HG03060 (cell line): ENCODE data around the gene NQO2.

Experiments
- ATAC-seq: cut with Tn5 transposase; IDR thresholded peaks from one replicate; pipeline ENCODE4 v1.9.1; 2021; ENCODE audit warnings: low read depth, moderate number of reproducible peaks; ENCODE audit not compliant: unreplicated experiment

NQO2 gene, protein sequence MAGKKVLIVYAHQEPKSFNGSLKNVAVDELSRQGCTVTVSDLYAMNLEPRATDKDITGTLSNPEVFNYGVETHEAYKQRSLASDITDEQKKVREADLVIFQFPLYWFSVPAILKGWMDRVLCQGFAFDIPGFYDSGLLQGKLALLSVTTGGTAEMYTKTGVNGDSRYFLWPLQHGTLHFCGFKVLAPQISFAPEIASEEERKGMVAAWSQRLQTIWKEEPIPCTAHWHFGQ

DNA sequence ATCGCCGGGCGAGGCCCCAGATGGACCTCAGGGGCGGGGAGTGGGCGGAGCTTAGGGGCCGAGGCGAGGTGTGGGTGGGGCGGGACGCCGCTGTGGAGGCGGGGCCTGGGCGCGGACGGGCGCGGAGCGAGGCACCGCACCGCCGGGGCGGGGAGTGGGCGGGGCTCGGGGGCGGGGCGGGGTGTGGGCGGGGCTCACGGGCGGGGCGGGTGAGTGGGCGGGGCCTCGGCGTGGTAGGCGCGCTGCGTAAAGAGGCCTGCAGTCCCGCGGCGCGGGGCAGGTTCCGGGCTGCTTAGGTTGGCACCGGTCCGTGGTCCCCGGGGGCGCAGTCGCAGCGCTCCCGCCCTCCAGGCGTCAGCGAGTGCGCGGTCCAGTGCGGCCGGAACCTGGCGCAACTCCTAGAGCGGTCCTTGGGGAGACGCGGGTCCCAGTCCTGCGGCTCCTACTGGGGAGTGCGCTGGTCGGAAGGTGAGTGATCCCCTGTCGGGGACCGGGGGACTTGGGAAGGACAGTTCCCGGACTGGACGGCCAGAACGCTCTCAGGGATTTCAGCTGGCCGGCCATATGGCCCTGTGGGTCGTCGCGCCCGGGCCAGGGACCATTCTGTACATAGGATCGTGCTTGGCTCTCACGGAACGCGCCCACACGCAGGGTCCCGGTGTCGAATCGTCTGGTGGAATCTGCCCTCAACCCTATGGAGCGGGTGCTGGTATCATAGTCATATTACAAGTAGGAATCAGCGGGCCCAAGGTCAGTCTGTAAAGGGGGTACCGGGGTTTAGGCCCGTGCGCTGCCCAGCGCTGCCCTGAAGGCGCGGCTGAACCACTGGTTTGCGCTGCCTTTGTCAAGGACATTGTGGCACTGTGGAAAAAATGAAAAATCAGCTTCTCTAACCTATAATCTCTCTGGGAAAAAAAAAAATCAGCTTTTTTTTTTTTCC is at the start of gene NQO2:
Gene NQO2, plus strand, starts transcription at position 277 of the 940 bp plus-strand sequence. CDS start 6,659 bp downstream, outside the sequence.
- ATAC-seq, result no peak

DNA sequence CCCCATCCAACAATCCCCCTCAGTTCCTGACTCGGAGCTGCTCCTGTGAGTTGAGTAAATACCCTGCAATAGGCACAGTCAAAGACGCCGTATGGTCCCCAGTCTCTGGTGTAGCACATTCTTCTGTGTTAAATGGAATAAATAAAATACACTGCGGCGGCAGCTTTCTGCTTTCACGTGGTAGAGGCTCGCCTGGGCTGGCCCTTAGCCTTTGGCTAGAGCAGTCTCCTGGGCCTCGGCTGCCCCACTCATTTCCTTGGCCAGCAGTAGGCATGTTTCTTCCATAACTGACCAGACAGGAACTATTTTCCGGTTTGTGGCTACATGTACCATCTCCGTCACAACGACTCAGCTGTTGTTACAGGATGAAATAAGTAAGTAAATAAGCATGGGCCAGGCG is 49.0 kb upstream of the NQO2 start:
- no peak for ATAC-seq

GRCh38 chr6:2951728-2952127 is 48.0 kb upstream of the NQO2 start:
- ATAC-seq, result no peak

DNA sequence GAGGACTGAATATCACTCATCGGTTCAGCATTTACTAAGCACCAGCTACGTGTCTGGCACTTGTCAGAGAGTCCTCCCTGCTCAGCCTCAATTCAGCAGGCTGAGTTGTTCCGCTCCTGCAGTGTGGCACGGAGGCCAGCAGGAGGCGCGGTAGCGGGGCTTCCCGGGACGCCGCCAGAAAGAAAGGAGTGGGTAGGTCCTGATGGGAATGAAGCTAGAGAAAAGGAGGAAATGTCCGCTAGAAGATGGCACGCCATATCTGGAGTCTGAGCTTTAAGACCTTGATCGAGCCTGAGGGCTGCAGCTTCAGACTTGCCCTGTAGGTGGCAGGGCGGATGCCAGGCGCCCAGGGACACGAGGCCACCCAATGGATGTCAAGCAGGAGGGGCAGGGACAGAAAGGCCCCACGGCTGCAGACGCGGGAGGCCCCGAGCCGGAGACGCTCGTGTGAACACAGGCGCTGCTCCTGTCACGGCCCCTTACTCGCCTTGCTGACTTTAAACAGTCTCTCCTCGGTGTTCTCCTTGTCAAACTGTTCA is 47.1 kb upstream of the NQO2 start:
- no peak for ATAC-seq

- ATAC-seq, result no peak
Observed at GRCh38 chr6:2953098-2953497, 46.6 kb upstream of the NQO2 start.

DNA sequence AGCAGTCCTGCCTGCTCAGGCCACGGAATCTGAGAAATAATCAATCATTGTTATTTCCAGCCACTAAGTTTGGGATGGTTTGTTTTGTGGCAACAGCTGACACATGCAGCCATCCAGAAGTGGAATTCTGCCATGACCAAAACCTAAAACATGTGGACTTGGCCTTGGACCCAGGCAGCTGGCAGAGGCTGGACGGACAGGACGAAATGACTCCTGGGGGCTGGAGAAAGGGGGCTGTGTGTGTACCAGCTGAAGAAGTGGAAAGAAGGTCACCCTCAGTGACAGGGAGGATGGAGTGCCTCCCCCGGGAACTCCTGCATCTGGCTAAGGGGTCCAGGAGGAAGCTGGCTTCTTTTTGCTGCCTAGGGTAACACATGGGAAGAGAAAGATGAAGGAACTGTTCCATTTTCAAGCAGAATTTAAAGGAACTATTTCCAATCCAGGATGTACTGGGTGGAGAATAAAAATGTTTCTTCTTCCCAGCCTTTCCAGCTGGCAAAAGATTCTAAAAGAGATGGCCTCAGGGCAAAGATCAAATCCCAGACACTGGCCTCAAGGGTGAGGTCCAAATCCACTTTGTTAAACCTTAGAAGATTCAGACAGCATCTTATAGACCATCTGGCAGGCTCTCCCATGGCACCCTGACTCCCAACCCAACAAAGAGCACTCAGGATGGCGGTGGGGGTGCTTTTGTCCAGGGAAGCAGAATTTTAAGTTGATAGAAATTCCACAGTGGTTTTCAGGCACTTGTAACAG is 42.6 kb upstream of the NQO2 start:
- no peak for ATAC-seq

DNA sequence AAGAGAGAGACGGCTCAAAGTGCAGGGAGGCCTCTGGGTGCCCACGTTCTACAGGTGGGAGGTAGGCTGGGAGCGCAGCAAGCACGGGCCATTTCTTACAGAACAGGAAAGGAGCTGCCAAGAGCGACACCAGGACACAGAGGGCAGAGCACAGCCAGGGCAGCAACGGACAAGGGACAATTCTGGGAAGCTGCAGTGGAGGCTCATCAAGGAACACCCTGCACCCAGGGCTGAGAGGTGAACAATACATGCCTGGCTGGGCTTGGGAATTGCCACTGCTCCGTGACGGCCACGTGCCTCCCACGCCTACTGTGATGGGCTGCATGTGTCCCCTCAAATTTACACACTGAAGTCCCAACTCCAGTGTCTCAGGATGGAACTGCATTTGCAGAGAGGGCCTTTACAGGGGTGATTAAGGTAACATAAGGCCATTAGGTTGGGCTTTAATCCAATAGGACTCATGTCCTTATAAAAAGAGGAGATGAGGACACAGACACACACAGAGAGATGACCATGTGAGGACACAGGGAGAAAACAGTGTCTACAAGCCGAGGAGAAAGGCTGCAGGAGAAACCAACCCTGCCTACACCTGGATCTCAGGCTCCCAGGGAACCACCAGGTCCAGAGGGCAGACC is 41.9 kb upstream of the NQO2 start:
- ATAC-seq, result no peak

GRCh38 chr6:2958331-2958711 is 41.4 kb upstream of the NQO2 start:
- ATAC-seq, result no peak

GRCh38 chr6:2958776-2959175 is 40.9 kb upstream of the NQO2 start:
- ATAC-seq, result no peak

GRCh38 chr6:2959909-2960719 is 39.6 kb upstream of the NQO2 start:
- no peak for ATAC-seq

GRCh38 chr6:2960935-2961334 is 38.8 kb upstream of the NQO2 start:
- ATAC-seq, result no peak

- no peak for ATAC-seq
Observed at GRCh38 chr6:2961506-2961905, 38.2 kb upstream of the NQO2 start.

DNA sequence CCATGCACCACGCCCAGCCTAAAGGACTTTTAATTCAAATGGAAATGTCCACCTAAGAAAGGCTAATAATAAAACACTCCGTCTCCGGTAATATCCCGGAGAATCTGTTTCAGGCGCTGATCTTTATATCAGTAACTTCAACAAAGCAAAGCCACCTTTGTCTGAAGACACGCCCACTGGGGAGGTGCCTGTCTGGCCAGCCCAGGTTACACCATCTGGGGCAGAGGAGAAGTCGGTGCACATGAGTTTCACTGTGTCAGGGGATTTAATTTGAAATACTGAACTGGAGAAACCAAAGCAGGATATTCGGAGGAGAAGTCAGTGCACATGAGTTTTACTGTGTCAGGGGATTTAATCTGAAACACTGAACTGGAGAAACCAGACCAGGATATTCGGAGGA is 37.7 kb upstream of the NQO2 start:
- ATAC-seq, result no peak

DNA sequence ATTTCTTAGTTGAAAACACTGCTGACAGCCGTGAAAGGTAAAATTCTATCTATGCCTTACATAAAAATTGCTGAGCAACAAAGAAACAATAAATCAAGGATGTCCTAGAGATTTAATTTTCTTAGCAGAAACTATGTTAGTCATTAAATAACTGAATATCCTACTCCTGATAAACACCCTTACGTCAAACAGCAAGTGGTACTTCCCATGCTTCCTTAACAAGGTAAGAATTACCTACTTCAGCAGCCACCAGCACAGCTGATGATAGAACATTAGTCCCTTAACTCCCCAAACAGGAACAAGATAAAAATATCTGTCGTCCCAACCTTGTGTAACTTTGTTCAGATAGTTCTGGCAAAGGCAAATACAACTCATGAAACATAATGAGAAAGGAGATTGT is 37.1 kb upstream of the NQO2 start:
- ATAC-seq, result no peak

DNA sequence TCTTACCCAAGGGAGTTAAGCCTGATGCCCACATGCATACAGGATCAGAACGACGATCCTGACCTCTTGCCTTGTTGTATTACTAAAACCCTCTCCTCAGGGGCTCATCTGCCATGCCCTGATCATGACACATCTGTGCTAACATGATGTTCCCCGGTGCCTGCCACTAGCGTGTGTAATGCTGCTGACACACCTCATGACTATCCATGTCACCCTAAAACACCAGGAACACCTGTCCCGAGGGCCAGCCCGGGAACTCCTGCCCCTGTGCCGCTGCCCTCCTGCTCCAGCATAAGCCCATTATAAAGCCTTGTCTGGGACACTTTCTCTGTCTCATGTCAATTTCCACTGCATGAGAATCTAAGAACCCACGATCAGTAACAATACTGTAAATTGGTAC is 35.9 kb upstream of the NQO2 start:
- ATAC-seq, result no peak

DNA sequence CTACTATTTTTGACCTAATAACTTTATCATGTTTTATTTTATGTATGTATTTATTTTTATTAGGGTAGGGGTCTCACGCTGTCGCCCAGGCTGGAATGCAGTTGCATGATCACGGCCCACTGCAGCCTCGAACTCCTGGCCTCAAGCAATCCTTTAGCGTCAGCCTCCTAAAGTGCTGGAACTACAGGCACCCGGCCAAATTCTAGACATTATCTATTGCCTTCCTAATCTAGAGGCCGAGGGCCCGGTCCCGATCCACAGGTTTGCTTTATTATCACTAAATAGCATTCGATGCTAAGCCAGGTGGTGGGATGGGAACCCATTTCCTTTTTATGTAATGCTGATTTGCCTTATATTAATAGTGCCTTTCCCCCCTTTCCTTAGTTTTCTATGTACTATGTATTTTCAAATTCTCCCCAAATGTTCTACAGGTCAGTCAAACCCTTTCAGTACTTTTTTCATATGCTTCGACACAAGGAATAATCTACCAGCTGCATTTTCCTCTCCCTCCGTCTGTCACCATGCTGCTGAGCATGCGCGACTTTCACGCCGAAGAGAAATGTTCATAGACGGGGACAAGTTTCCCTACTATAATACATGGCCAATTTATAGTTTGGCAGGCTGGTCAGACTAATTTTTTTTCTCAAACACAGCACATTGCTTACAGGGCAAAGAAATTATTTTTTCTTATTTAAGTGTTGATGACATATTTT is 34.7 kb upstream of the NQO2 start:
- no peak for ATAC-seq

GRCh38 chr6:2966347-2966746 is 33.3 kb upstream of the NQO2 start:
- no peak for ATAC-seq

DNA sequence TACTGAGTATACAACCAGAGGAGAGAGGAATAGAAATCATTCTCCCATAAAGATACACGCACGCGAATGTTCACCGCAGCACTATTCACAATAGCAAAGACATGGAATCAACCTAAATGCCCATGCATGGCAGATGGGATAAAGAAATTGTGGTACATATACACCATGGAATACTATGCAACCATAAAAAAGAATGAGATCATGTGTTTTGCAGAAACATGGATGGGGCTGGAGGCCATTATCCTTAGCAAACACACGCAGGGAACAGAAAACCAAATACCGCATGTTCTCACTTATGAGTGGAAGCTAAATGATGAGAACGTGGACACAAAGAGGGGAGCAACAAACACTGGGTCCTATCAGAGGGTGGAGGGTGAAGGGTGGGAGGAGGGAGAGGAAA is 31.8 kb upstream of the NQO2 start:
- no peak for ATAC-seq

GRCh38 chr6:2968600-2969135 is 31.0 kb upstream of the NQO2 start:
- no peak for ATAC-seq
